Measurements from ENCODE around the gene CAMTA1. TPM values are rescaled to one million over a fixed set of nuclear protein-coding genes. Genes with fewer than 3 reads are reported as not detected.
"Not testable (repeated sequence)": the region's sequence is repeated elsewhere in the genome, so short reads cannot be mapped to it uniquely, and the experiment has no call there.

CAMTA1 gene
- polyA plus RNA-seq, 1 experiment: 64.9 TPM

DNA sequence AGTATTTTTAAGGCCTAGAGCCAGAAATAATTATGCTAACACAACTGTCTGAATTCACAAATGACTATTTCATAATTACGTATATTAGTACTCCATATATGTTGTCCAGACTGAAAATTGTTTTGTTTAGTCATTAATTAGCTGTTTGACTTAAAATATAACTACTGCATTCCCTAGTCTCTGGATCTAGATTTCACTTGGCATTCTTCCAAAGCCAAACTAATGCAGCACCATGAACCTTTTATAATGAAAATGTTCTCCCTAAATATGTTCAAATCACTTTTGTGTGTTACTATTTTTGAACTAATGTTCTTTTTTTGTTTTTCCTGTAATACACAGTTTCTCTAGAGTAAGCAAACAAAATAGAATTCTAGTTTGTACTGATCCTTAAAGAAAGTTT lies 46.1 kb downstream of the CAMTA1 start:
- Histone ChIP-seq H3K9me3 (ENCODE audit: control insufficient read depth, insufficient read depth, low read length) (no peaks in the 10 kb centered on the region; the same call in 1 of the 2 replicates), H3K27me3 (ENCODE audit: control insufficient read depth, insufficient read depth, low read length) (no peaks in the 10 kb centered on the region), H3K4me3 (ENCODE audit: low read depth, low read length) (no peak overlapping the region), H3K27ac (ENCODE audit: low read depth, low read length) (no peak overlapping the region)
- ChIA-PET CTCF (interaction anchor here (0.5 kb wide), 1 partner anchor 626 kb away, joined by 7 read pairs; no protein-coding TSS in a partner anchor), POLR2A (no interaction called here)
- no peak for TF ChIP-seq CTCF (IDR thresholded peaks at IDR 0.05; ENCODE audit: low read depth, low read length)
- DNase-seq (ENCODE audit: low read depth, low spot score): no peak

DNA sequence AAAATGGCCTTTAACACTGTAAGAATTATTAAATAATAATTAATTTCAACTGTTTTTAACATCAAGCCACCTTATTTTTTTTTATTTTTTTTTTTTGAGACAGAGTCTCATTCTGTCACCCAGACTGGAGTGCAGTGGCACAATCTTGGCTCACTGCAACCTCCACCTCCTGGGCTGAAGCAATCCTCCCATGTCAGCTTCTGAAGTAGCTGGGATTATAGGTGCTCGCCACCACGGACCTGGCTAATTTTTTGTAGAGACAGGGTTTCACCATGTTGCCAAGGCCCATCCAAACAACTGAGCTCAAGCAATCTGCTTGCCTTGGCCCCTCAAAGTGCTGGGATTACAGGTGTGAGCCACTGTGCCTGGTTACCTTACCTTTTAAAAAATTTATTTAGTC lies 46.8 kb downstream of the CAMTA1 start:
- H3K27me3 ChIP-seq (ENCODE audit: control insufficient read depth, insufficient read depth, low read length); DNase-seq (ENCODE audit: low read depth, low spot score); POLR2A ChIA-PET; H3K27ac ChIP-seq (ENCODE audit: low read depth, low read length); CTCF ChIA-PET; H3K9me3 ChIP-seq (ENCODE audit: control insufficient read depth, insufficient read depth, low read length); H3K4me3 ChIP-seq (ENCODE audit: low read depth, low read length): not testable (repeated sequence)

DNA sequence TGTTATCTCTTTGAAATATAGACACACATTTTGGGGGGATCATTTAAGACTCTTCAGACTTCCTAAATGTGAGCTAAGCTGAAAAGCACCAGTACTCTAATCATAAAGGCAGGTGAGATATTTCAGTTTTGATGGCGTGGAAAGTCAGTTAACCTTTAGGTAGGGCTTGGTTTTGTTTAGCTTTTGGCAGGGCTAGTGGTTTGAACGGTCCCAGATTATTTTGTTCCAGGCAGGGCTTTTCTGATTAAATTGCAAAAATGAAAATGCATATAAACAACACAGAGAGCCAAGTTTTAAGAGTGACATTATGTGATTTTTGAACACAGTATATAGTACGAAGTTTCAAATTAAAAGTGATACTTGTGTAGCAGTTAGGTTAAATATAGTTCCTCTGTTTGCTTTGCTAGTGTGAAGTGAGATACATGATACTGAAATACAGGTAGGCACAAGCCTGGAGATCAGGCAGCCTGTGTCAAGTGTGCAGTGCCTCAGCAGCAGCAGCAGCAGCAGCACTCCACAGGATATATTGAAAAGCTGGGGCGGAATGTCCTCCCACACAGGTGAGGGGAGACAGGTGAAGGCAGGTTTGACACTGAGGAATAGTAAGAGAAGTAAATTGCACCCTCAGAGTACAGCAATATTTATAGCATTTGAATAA lies 47.4 kb downstream of the CAMTA1 start:
- Histone ChIP-seq H3K27ac (ENCODE audit: low read depth, low read length) (no peak overlapping the region), H3K4me3 (ENCODE audit: low read depth, low read length) (no peak overlapping the region), H3K27me3 (ENCODE audit: control insufficient read depth, insufficient read depth, low read length) (no peaks in the 10 kb centered on the region), H3K9me3 (ENCODE audit: control insufficient read depth, insufficient read depth, low read length) (no peaks in the 10 kb centered on the region; the same call in 1 of the 2 replicates)
- ChIA-PET CTCF (interaction anchor here (1.1 kb wide), 1 partner anchor 30 kb away, joined by 3 read pairs; no protein-coding TSS in a partner anchor), POLR2A (no interaction called here)
- DNase-seq (ENCODE audit: low read depth, low spot score): no peak
- TF ChIP-seq CTCF (IDR thresholded peaks at IDR 0.05; ENCODE audit: low read depth, low read length): no peak

- H3K9me3 ChIP-seq (ENCODE audit: control insufficient read depth, insufficient read depth, low read length): no peaks in the 10 kb centered on the region; the same call in 1 of the 2 replicates
- ChIA-PET POLR2A (no interaction called here), CTCF (interaction anchor here (0.7 to 1.0 kb wide), 2 partner anchors 114 to 974 kb away, joined by 3 read pairs; no protein-coding TSS in a partner anchor)
- H3K27me3 ChIP-seq (ENCODE audit: control insufficient read depth, insufficient read depth, low read length): no peaks in the 10 kb centered on the region
- H3K27ac ChIP-seq (ENCODE audit: low read depth, low read length): no peak overlapping the region
- no peak for TF ChIP-seq CTCF (IDR thresholded peaks at IDR 0.05; ENCODE audit: low read depth, low read length)
- no peak overlapping the region for H3K4me3 ChIP-seq (ENCODE audit: low read depth, low read length)
- DNase-seq (ENCODE audit: low read depth, low spot score): no peak
Measured at GRCh38 chr1:6833804-6834203, 48.5 kb downstream of the CAMTA1 start.

- no peak overlapping the region for H3K27ac ChIP-seq (ENCODE audit: low read depth, low read length)
- no peaks in the 10 kb centered on the region; the same call in 1 of the 2 replicates for H3K9me3 ChIP-seq (ENCODE audit: control insufficient read depth, insufficient read depth, low read length)
- no peak for DNase-seq (ENCODE audit: low read depth, low spot score)
- H3K4me3 ChIP-seq (ENCODE audit: low read depth, low read length): no peak overlapping the region
- TF ChIP-seq CTCF (IDR thresholded peaks at IDR 0.05; ENCODE audit: low read depth, low read length): no peak
- ChIA-PET CTCF (interaction anchor here (1.0 kb wide), 1 partner anchor 115 kb away, joined by 3 read pairs; no protein-coding TSS in a partner anchor), POLR2A (no interaction called here)
- no peaks in the 10 kb centered on the region for H3K27me3 ChIP-seq (ENCODE audit: control insufficient read depth, insufficient read depth, low read length)
Measured at GRCh38 chr1:6834366-6834765, 49.1 kb downstream of the CAMTA1 start.
